Thyroid gland (tissue), 4 donors: Measurements from ENCODE around the gene MDFI. TPM values are rescaled to one million over a fixed set of nuclear protein-coding genes. Genes with fewer than 3 reads are reported as not detected.

Source experiments
- DNase-seq, 2 donors: peaks; one replicate each; pipeline ENCODE4 v3.0.0-alpha.2; 2019
- H3K27ac ChIP-seq, 3 donors: fragments of 200-600 bp; sonication (generic); 1 replicate in 2 of 3; 2 replicates in 1 of 3; pipeline ENCODE4 v1.5.1; 2016 to 2019; ENCODE audit warnings: mild to moderate bottlenecking in 1 of 3, moderate library complexity in 1 of 3
- H3K27me3 ChIP-seq: fragments of 200-600 bp; sonication (generic); one replicate; pipeline ENCODE4 v1.5.1; 2019
- H3K36me3 ChIP-seq, 2 donors: fragments of 200-600 bp; sonication (generic); one replicate each; pipeline ENCODE4 v1.5.1; 2016 to 2019
- H3K4me1 ChIP-seq, 2 donors: fragments of 200-600 bp; sonication (generic); one replicate each; pipeline ENCODE4 v1.5.1; 2017 to 2019
- H3K4me3 ChIP-seq, 3 donors: fragments of 200-600 bp; sonication (generic); replicated peaks in 1 of 3; 1 replicate in 2 of 3; 2 replicates in 1 of 3; pipeline ENCODE4 v1.5.1; 2016; ENCODE audit warnings: mild to moderate bottlenecking in 1 of 3
- H3K9me3 ChIP-seq: fragments of 200-600 bp; sonication (generic); one replicate; pipeline ENCODE4 v1.5.1; 2017
- POLR2A ChIP-seq, 2 donors: fragments of 450-650 bp; IDR thresholded peaks; one replicate each; pipeline ENCODE4 v1.6.1; 2017; ENCODE audit warnings: antibody characterized with exemption in 2 of 2, mild to moderate bottlenecking in 2 of 2, moderate library complexity in 1 of 2
- WGBS, 2 donors: methylation state at CpG; one replicate each; pipeline ENCODE4 v1.1.5; 2017; 5-methylcytosine and 5-hydroxymethylcytosine counted together
- intact Hi-C: fragments of 100-400 bp; cut with DNase I; formaldehyde crosslinking; loops from one replicate; pipeline ENCODE4 v1.15.1; 2023
- total RNA-seq, 4 donors: library from RNA; depleted of rRNA; stranded (reverse); fragments of >200 nt; gene quantifications; one replicate each; pipeline ENCODE4 v1.2.3, GENCODE V29; 2016
- TF ChIP-seq, protein P1 (sequence below), 6 experiments: fragments of 200-600 bp in 3 of 6; fragments of 450-650 bp in 3 of 6; sonication (generic) in 3 of 6; IDR thresholded peaks; one replicate each; pipeline ENCODE4 v1.5.1; 2016 to 2019; ENCODE audit warnings: antibody characterized with exemption in 6 of 6, mild to moderate bottlenecking in 2 of 6, inconsistent platforms in 1 of 6, moderate library complexity in 1 of 6

MDFI gene
- total RNA-seq, 4 donors from 2014 or later: 2.9 to 9.3 (median 6.5) TPM

DNA sequence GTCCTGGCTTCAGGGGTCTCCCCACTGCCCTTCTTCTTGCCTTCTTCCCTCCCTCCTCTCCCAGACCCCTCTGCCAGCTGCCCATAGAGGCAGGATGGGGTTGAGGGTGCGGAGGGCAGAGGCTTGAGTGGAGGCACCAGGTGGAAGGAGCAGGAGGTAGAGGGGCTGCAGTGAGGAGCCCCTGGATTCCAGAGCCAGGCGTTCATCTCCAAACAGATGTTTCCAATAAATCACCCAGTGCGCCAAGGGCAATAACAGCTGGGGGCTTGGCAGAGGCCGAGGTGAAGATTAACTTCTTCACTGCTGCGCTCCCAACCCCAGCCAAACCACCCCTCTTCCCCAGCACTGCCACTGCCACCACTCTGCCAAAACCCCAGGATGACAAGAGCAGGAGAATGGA, 10.7 kb downstream of the MDFI start:
- intact Hi-C loops: no loop called here
- no peaks in the 10 kb centered on the region for H3K27me3 ChIP-seq
- no peak overlapping the region for H3K4me3 ChIP-seq
- no peaks in the 10 kb centered on the region for H3K4me1 ChIP-seq
- WGBS, 2 donors: 88 to 91% methylated on average over 5 of the region's 5 CpGs
- DNase-seq: no peak
- H3K9me3 ChIP-seq: no peaks in the 10 kb centered on the region
- no peaks in the 10 kb centered on the region for H3K36me3 ChIP-seq
- no peak overlapping the region for H3K27ac ChIP-seq
- no peak for TF ChIP-seq POLR2A (IDR thresholded peaks at IDR 0.05)
- TF ChIP-seq, protein P1, sequence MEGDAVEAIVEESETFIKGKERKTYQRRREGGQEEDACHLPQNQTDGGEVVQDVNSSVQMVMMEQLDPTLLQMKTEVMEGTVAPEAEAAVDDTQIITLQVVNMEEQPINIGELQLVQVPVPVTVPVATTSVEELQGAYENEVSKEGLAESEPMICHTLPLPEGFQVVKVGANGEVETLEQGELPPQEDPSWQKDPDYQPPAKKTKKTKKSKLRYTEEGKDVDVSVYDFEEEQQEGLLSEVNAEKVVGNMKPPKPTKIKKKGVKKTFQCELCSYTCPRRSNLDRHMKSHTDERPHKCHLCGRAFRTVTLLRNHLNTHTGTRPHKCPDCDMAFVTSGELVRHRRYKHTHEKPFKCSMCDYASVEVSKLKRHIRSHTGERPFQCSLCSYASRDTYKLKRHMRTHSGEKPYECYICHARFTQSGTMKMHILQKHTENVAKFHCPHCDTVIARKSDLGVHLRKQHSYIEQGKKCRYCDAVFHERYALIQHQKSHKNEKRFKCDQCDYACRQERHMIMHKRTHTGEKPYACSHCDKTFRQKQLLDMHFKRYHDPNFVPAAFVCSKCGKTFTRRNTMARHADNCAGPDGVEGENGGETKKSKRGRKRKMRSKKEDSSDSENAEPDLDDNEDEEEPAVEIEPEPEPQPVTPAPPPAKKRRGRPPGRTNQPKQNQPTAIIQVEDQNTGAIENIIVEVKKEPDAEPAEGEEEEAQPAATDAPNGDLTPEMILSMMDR (IDR thresholded peaks at IDR 0.05): no peak

DNA sequence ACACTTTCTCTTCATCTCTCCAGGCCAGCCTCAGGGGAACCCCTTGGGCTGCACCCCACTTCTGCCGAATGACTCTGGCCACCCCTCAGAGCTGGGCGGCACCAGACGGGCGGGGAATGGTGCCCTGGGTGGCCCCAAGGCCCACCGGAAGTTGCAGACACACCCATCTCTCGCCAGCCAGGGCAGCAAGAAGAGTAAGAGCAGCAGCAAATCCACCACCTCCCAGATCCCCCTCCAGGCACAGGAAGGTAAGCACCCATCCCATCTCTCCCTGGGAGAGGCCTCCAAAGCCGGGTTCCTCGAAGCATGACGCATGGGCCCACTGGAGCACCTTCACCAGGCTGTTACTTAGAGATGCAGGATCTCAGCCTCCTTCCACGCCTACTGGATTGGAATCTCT, 11.3 kb downstream of the MDFI start:
- no peaks in the 10 kb centered on the region for H3K9me3 ChIP-seq
- H3K4me3 ChIP-seq: no peak overlapping the region
- no peaks in the 10 kb centered on the region for H3K36me3 ChIP-seq
- 50 to 55% methylated on average over 7 to 8 of the region's 10 CpGs for WGBS, 2 donors
- TF ChIP-seq, protein P1 (IDR thresholded peaks at IDR 0.05): no peak
- no peak for TF ChIP-seq POLR2A (IDR thresholded peaks at IDR 0.05)
- intact Hi-C loops: no loop called here
- DNase-seq: no peak
- H3K27me3 ChIP-seq: no peaks in the 10 kb centered on the region
- no peak overlapping the region for H3K27ac ChIP-seq
- no peaks in the 10 kb centered on the region for H3K4me1 ChIP-seq

DNA sequence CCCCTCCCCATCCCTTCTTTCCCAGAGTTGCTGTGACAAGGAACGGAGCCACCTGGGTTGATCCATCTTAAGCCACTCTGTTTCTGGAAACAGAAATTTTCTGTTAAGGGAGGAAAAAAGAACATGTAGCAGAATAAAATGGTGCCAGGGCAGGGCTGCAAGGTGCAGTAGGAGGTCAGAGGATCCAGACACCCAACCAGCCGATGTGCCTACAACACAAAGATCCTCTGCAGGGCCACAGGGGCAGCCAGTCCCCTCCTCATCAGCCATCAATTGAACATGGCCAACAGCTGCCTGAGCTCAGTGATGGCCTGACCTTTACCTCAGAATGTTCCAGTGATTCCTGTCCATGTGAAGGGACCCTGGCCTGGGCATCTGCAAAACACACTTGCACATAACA, 11.9 kb downstream of the MDFI start:
- H3K4me3 ChIP-seq: no peak overlapping the region
- no peaks in the 10 kb centered on the region for H3K36me3 ChIP-seq
- no peaks in the 10 kb centered on the region for H3K4me1 ChIP-seq
- 87 to 100% methylated on average over 1 to 2 of the region's 2 CpGs for WGBS, 2 donors
- no peaks in the 10 kb centered on the region for H3K27me3 ChIP-seq
- H3K27ac ChIP-seq: no peak overlapping the region
- no peaks in the 10 kb centered on the region for H3K9me3 ChIP-seq
- intact Hi-C loops: no loop called here
- no peak for DNase-seq
- TF ChIP-seq, protein P1 (IDR thresholded peaks at IDR 0.05): no peak
- TF ChIP-seq POLR2A (IDR thresholded peaks at IDR 0.05): no peak

DNA sequence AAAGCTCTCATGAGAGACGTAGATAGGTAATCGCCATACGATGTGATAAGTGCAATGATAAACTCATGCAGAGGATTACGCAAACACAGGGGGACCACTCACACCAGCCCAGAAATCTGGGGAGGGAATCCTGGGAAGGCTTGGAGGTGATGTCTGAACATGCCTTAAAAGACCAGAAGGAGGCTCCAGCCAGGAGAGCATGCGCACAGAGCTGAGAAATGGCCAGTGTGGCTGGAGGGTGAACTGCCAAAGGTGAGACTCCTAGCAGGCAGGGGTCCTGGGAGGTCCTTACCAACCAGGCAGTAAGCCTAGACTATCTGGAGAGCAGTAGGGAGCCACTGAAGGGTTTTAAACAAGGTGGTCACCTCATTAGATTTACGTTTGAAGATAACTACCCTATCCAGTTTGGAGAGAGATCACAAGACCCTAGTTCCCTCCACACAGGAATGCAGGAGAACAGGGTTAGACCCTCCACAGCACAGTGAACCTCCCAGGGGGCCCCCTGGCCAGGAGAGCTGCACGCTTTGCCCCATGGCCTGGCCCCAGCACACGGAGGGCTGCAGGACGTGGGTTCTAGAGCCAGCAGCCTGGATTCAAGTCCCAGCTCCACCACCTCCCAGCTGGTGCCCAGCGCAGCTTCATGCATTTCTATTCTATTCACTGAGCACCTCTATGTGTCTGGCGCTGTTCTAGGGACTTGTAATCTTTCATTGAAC, 13.1 kb downstream of the MDFI start:
- Histone ChIP-seq H3K27me3 (no peaks in the 10 kb centered on the region), H3K4me1 (no peaks in the 10 kb centered on the region), H3K36me3 (no peaks in the 10 kb centered on the region), H3K9me3 (no peaks in the 10 kb centered on the region), H3K4me3 (no peak overlapping the region), H3K27ac (no peak overlapping the region)
- 74 to 76% methylated on average over 11 of the region's 11 CpGs for WGBS, 2 donors
- TF ChIP-seq POLR2A (IDR thresholded peaks at IDR 0.05): no peak
- TF ChIP-seq, protein P1 (IDR thresholded peaks at IDR 0.05): no peak
- intact Hi-C loops: no loop called here
- no peak for DNase-seq

DNA sequence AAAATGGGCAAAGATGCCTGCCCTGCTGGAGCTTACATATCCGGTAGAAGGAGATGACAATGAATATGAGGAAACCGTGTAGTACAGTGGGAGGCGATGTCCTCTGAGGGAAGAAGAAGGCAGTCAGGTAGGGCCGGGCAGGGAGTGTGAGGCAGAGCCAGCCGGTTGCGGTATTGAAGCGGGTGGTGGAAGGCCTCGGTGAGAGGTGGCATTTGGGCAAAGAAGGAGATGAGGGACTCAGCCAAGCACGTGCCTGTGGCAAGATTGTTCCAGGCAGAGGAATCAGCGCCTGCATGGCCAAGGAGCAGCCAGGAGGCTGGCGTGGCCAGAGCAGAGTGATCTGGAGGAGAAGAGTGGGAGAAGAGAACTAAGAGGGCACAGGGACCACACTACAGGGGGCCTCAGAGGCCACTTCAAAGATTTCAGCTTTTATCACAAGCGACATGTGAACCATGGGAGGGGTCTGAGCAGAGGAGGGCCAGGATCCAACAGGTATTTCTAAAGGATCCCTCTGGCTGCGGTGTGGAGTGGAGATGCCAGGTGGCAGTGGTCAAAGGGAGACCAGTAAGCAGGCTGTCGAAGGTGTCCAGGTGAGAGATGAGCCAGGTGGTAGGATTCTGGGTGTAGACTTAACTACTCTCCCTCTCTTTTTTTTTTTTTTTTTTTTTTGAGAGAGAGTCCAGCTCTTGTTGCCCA, 13.8 kb downstream of the MDFI start:
- DNase-seq: no peak
- no peaks in the 10 kb centered on the region for H3K27me3 ChIP-seq
- no peak overlapping the region for H3K27ac ChIP-seq
- H3K4me3 ChIP-seq: no peak overlapping the region
- intact Hi-C loops: no loop called here
- WGBS, 2 donors: 87 to 89% methylated on average over 14 of the region's 14 CpGs
- no peaks in the 10 kb centered on the region for H3K36me3 ChIP-seq
- TF ChIP-seq, protein P1 (IDR thresholded peaks at IDR 0.05): no peak
- no peak for TF ChIP-seq POLR2A (IDR thresholded peaks at IDR 0.05)
- no peaks in the 10 kb centered on the region for H3K4me1 ChIP-seq
- H3K9me3 ChIP-seq: no peaks in the 10 kb centered on the region
